CD4-positive, alpha-beta T cell treated with Interleukin-6 at 100 ng/mL for 8 hours (primary cell): ENCODE results near the gene FLT4.

Experiments used
- DNase-seq: peaks from one replicate; pipeline ENCODE4 v3.0.0-alpha.2; 2020; ENCODE audit warnings: mixed read lengths, low spot score

FLT4 gene

DNA sequence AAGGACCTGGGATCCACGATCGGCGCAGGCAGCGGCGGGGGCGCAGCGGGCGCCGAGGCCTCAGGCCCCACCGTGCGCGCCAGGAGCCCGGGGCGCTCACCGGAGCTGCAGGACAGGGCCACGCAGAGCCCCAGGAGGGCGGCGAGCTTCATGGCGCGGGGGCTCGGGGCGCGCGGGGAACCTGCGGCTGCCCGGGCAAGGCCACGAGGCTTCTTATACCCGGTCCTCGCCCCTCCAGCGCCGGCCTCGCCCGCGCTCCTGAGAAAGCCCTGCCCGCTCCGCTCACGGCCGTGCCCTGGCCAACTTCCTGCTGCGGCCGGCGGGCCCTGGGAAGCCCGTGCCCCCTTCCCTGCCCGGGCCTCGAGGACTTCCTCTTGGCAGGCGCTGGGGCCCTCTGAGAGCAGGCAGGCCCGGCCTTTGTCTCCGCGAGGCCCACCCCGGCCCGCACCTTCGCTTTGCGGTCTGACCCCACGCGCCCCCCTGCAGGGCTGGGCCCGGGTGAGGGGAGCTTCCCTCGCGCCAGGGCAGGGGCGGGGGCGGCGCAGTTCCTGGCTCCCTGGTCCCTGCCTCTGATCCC is 58.0 kb downstream of the FLT4 start, which contains the start of gene SCGB3A1:
Gene SCGB3A1 (minus strand): TSS at position 189 of the 577 bp plus-strand sequence. CDS start 37 bp downstream, at position 152.
- no peak for DNase-seq

DNA sequence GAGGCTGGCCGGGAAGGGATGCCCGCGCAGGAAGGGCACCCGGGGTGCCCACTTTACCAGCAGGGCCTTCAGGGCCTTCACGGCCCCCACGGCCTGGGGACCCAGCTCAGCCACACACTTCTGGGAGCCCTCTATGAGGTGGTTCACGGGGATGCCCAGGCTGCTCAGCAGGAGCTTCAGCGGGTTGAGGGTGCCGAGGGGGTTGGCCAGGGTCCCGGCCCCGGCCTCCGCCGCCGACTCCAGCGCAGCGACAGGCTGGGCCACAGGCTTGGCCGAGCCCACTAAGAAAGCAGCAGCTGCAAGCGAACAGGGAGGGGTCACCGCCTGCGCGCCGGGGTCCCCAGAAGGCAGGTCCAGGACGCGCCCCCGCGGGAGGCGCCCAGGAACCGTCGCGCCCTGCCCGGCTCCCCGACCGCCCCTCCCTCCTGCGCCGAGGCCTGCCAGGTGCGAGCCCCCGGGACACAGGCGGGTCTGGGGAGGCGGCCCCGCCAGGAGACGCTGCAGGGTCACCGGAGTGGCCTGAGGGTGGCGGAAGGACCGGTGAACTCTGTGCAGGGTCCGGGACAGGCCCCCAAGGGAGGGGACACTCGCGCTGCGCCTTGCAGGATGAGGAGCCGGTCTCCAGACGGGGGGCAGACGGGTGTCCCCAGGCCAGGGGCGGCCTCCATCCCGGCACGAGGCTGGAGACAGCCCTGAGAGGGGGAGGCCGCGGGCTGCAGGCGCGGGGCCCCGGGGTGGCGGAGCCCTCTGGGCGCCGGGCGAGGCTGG is 58.7 kb downstream of the FLT4 start:
- DNase-seq, result no peak

DNA sequence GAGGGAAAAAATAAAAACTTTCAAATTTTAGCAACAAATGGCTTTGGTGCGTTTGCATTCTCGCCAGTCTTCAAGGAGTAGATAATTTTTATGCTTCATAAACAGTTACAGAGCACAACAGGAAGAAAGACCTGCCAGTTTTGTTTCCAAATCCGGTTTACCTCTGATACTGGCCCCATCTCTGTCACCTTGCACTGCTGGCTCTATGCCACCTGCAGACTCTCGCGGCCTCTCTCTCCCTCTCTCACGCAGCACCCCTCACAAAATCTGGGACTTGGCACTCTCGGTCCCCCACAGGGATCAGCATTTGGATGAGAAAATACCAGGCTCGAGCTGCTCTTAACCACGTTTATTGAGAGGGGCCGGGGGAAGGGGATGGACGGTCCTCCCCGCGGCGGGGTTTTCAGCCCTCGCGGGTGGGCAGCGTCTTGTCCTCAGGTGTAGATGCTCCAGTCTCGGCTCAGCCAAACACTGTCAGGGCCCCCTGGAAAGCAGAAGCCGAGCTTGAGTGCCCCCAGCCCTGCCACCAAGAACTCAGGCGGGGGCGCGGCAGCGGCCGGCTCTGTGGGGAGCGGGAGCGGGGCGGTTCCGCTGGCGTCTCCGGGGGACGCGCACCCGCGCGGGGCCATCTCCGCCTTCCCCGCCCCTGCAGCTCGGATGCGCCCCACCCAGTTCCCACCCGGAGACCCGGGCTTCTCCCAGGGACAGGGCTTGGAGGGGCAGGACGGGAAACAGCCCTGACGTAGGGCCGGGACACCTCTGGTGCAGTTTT is 59.4 kb downstream of the FLT4 start:
- no peak for DNase-seq

DNA sequence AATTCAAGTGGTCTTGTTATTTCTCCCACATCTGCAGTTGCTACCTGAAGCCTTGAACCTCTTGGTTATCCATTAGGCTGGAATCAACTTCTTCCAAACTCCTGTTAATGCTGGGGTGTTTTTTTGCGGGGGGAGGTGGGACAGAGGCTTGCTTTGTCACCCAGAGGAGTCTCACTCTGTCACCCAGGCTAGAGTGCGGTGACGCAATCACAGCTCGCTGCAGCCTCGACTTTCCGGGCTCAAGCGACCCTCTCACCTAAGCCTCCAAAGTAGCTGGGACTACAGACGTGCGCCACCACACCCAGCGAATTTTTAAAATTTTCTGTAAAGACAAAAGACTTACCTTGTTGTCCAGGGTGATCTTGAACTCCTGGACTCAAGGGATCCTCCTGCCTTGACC is 62.5 kb downstream of the FLT4 start:
- no peak for DNase-seq

GRCh38 chr5:180586204-180586603 is 63.2 kb downstream of the FLT4 start:
- no peak for DNase-seq

DNA sequence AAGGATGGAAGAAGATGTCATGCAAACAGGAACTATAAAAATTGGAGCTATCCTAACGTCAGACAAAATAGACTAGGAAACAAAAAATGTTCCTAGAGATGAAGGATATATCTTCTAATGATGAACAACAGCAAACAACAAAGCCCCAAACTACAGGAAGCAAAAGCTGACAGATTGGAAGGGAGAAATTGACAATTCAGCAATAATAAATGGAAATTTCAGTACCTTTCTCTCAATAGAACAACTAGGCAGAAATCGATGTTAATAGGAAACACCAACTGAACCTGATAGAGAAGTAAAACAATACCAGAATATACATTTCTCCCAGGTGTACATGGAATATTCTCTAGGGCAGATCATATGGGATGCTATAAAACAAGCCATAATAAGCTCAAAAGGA is 65.7 kb downstream of the FLT4 start:
- no peak for DNase-seq

- DNase-seq, result no peak
These were observed 68.7 kb downstream of the FLT4 start for GRCh38 chr5:180580681-180581080.

DNA sequence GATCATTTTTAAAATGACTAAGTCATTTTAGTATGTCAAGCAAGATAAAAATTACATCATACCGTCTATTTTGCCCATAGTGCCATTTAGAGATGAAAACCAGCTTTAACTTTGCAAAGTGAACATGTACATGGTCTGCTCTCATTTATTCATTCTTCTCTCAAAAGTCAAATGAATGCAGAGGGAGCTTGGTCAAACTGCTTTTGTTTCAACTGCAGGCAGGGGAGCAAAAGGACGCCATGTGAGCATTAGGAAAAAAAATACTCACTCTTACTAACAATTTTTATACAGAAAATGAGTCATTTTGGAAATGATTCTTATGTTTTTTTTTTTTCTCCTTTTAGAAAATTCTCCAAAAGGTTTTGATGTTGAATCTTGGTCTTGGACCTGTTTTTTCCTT is 73.8 kb downstream of the FLT4 start:
- no peak for DNase-seq

DNA sequence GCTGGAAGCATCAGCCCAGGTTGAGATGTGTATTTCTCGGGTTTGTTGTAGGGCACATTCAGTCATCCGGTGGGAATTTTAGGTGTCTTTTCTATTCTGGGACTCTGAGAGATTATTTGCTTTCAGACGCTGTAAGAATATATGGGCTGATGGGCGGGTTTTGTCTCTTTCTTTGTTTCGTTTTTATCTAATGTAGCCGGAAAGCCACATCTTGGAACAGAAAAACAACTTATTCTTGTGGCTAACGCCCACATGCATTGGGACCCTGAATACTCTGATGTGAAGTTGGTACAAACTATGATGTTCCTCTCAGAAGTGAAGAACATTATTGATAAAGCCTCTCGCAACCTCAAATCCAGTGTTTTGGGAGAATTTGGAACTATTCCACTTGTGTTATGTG is 80.5 kb downstream of the FLT4 start:
- no peak for DNase-seq

DNA sequence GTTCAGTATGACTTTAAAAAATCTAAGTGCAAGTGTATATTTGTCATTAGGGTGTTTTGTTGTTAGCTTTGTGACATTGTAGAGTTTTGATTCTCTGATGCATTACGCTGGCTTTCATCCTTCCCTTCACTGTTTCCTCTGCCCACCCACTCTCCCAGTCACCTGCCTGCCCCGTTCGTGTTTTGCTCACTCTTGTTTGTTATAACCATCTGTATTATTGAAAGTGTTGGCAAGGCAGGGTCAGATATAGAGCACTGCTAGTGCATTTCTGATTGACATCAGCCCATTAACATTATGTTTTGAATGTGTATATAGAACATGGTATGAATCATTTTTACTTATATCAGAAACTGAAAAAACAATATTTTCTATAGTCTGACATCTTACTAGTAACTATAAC is 85.4 kb downstream of the FLT4 start:
- DNase-seq, result no peak

- no peak for DNase-seq
These were observed 91.2 kb downstream of the FLT4 start for GRCh38 chr5:180558232-180558631.

DNA sequence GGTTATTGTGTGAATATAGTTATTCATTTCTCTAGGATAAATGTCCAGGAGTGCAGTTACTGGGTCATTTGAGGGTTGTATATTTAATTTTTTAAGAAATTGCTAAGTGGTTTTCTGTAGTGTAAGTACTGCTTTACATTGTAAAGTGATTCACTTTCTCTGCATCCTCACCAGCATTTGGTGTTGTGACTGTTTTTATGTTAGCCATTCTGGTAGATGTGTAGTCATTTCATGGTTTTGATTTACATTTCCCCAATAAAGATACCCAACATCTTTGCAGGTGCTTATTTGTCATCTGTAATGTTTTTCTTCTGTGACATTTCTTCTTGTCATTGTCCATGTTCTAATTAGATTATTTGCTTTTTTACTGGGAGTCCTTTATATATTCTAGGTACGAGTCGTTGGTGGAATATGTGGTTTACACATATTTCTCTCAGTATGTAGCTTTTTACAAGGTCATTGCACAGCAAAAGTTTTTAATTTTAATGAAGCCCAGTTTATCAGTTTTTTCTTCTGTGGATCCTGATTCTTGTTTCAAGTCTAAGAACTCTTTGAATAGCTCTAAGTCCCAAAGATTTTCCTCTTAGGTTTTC is 92.1 kb downstream of the FLT4 start:
- no peak for DNase-seq

DNA sequence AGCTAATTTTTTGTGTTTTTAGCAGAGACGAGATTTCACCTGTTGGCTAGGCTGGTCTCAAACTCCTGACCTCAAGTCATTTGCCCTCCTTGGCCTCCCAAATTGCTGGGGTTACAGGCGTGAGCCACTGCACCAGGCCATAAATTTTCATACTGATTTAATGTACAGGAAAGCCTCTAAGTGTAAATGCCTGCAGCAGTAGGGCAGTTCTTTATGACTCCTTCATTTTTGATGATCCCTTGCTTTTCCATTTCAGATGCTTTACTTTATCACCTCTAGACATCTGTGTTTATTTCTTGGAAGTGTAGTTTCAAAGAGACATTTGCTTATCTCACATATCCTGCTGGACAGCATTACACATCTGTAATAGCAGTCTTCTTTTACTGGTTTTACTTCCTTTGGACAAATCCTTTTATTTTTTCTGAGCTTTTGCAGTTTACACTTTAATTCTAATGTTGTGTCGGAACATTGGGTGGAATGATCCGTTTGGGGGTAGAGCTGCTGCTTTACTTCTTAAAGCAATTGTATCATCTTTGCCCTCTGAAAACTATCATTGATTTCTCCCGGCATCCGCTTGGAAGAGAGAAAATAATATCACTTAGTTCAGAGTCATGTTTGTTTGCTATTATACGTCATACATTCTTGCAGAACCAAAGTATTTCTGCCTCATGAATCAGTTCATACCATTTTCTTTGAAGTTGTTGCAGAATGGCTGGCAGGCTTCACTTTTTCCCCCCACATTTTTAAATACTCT is 94.1 kb downstream of the FLT4 start:
- DNase-seq, result no peak

GRCh38 chr5:180553530-180553929 is 95.9 kb downstream of the FLT4 start:
- DNase-seq, result no peak
